DMS153 (cell line): ENCODE measurements around the gene FCER2.
"Not testable (repeated sequence)": the region's sequence is repeated elsewhere in the genome, so short reads cannot be mapped to it uniquely, and the experiment has no call there.

Source experiments
- DNase-seq: peaks from one replicate; lab custom pipeline; 2025; lab: John Stamatoyannopoulos, UW

Gene FCER2

DNA sequence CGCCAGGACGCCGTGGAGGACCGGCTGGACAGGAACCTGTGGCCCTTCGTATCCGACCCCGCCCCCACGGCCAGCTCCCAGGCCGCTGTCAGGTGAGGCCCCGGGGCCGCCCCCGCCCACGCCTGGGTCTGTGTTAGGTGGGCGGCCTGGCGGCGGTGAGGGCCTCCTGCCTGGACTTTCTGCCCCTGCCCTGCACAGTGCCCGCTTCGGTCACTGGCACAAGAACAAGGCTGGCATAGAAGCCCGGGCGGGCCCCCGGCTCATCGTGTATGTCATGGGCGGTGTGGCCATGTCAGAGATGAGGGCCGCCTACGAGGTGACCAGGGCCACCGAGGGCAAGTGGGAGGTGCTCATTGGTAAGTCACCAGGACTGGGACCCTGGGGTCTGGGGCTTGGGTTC lies 54.8 kb downstream of the FCER2 start:
- DNase-seq = no peak

DNA sequence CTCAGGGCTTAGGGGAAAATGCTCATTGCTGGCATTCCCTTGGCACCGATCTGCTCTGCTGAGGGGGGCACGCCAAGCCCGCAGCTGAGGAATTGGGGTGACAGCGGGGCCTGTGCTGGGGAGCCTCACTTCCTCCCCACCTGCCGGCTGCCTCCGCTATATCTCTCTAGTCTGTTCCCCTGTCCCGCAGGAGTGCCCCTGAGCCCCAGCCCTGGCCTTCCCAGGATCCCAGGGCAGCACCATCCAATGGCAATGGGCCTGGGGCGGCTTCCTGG lies 55.6 kb downstream of the FCER2 start:
- no peak for DNase-seq

DNA sequence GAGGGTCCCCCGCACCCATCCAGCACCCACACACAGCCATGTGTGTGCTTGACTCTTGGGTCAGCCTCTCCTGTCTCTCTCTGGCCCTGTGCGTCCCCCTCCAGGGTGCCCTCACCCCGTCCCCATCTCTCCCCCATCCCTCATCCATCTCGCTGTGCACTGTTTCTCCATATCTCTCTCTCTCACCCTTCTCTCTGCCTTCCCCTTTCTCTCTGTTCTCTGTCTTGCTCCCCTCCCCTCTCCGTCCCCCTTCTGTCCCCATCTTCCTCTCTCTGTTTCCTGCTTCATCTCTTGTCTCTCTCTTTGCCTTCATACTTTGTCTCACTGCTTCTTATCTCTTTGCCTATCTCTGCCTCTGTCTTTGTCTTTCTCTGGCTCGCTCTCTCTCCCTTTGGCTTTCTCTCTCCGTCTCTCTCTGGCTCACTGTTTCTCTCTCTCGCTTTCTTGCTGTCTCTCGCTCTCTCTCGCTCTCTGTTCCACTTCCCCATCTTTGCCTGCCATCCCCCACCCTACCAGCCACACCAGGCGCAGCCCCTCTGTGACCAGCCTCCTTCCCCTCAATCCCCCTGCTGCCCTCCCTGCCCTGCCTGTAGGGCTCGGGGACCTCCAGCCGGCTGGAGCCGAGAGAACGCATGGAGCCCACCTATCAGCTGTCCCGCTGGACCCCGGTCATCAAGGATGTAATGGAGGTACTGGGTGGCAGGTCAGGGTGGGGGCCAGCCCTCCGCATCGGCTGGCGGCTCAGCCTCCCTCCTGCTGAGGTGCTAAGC lies 56.1 kb downstream of the FCER2 start:
- DNase-seq = no peak

DNA sequence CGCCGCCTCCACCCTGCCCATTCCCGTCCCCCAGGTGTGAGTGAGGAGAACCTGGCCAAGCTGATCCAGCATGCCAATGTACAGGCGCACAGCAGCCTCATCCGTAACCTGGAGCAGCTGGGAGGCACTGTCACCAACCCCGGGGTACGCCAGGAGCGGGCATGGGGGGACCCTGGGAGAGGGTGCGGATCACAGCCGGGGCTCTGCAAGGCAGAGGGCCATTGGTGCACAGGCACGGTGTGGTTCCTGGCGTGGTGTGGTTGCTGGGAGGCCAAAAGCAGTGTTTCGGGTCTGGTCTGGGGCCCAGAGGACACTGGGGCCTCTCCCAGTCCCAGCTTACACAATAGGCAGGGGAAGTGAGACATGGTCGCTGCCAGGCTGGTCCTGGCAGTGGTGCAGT lies 56.8 kb downstream of the FCER2 start:
- DNase-seq = no peak

DNA sequence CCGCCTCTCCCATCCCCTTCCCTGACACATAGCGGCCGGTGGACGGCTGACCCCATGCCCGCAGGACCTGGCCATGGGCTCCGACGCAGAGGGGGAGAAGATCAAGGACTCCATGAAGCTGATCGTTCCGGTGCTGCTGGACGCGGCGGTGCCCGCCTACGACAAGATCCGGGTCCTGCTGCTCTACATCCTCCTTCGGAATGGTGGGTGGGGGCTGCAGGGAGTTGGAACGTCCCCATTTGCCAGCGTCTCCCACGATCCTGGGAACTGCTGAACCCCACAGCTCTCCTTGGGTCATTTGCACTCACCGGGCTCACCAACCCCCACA lies 57.4 kb downstream of the FCER2 start:
- DNase-seq = no peak

DNA sequence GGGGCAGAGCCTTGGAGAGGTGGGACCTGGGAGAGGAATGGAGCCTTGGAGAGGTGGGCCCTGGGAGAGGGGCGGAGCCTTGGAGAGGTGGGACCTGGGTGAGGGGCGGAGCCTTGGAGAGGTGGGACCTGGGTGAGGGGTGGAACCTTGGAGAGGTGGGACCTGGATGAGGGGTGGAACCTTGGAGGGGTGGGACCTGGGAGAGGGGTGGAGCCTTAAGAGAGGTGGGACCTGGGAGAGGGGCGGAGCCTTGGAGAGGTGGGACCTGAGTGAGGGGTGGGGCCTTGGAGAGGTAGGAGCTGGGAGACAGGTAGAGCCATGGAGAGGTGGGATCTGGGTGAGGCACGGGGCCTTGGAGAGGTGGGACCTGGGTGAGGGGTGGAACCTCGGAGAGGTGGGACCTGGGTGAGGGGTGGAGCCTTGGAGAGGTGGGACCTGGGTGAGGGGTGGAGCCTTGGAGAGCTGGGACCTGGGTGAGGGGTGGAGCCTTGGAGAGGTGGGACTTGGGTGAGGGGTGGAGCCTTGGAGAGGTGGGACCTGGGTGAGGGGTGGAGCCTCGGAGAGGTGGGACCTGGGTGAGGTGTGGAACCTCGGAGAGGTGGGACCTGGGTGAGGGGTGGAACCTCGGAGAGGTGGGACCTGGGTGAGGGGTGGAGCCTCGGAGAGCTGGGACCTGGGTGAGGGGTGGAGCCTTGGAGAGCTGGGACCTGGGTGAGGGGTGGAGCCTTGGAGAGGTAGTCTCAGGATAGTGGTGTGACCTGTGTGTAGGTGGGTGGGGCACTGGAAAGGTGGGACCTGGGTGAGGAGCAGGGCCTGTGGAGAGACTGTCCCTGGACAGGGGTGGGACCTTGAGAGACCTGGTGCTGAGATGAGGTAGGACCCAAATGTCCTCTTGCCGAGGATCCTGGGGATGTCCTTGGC lies 58.0 kb downstream of the FCER2 start:
- not testable (repeated sequence) for DNase-seq

DNA sequence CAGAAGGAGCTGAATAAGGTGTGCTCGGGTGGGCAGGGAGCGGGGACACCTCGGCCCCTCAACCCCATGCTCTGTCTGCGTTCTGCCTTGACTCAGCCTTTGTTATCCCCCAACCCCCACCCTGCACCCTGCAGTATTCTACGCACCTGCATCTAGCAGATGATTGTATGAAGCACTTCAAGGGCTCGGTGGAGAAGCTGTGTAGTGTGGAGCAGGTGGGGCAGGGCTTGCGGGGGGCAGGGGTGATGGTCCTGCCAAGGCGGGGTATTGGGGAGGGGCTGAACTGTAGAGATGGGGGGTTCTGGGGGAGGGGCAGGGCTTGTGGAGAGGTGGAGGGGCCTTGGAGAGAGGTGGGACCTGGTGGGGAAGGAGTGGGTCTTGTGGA lies 58.9 kb downstream of the FCER2 start:
- no peak for DNase-seq

DNA sequence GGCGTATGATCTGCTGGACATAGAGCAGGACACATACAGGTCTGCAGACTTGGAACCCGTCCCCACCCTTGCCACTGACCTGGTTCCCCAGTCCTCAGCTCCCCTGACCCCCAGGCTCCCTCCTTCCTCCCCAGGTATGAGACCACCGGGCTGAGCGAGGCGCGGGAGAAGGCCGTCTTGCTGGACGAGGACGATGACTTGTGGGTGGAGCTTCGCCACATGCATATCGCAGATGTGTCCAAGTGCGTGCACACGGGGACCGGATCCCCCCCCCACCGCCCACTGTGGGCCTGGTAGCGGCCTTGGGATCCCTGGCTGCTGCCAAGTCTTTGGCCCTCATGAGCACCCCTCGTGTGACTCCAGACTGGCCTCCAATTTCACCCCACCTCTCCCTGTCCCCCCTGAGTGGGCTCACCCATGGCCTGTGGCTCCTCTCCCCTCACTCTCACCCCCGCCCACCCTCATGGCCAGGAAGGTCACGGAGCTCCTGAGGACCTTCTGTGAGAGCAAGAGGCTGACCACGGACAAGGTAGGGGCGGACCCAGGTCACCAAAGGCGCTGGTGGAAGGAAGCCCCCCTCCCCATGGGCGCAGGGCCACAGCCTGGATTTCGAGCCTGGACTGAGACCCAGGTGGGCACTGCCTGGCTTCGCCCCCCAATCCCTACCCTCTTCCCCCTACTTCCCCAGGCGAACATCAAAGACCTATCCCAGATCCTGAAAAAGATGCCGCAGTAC lies 59.5 kb downstream of the FCER2 start:
- DNase-seq = no peak

DNA sequence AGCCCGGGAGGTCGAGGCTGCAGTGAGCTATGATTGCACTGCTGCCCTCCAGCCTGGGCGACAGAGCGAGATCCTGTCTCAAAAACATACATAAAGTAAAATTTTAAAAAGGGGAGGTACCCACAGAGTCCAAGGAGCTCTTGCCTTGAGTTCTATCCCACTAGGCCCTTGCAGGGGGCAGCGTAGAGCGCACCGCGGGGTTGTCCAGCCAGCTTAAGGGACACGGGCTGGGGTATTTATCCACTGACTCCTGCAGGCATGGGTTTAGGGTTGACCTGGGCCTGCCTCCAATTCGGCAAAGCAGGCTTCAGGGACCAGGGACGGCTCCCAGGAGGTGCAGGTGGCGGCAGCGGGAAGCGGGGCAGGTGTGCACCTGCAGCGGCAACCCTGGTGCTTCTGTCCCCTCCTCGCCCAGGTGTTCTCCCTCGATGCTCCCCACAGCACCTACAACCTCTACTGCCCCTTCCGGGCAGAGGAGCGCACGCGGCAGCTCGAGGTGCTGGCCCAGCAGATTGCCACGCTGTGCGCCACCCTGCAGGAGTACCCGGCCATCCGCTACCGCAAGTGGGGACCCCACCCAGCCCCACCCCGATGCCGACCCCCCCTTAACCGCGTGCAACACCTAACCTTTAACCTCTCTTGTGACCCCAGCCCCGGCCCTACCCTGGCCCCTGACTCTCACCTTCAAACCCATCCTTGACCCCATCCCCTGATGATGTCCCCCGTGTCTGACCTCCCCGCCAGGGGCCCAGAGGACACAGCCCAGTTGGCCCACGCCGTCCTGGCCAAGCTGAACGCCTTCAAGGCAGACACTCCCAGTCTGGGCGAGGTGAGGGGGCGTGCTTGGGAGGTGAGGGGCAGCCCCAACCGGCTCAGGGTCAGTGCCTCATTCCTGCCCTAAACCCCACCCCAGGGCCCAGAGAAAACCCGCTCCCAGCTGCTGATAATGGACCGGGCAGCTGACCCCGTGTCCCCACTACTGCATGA lies 60.3 kb downstream of the FCER2 start:
- no peak for DNase-seq

DNA sequence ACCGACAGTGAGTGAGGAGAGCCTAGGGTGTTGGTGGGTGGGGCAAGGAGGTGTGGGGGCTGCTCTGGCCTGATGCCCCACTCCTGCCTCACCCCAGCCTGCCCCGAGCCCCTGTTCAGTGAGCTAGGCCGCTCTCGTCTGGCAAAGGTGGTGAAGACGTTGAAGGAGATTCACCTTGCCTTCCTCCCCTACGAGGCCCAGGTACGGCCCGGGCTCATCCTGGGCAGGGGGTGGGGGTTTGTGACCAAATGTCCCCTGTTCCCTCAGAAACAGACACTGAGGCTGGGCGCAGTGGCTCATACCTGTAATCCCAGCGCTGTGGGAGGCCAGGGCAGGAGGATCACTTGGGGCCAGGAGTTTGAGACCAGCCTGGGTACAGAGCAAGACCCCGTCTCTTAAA lies 61.1 kb downstream of the FCER2 start:
- DNase-seq = no peak

DNA sequence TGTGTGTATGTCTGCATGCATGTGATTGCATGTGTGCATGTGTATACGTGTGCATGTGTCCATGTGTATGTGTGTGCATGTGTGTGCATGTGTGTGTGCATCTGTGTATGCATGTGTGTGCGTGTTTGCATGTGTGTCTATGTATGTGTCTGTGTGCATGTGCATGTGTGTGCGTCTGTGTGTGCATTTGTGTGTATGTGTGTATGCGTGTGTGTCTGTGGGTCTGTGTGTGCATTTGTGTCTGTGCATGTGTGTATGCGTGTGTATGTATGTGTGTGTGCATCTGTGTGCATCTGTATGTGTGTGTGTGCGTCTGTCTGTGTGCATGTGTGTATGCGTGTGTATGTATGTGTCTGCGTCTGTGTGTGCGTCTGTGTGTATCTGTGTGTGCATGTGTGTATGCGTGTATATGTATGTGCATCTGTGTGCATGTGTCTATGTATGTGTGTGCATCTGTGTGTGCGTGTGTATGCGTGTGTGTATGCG lies 62.0 kb downstream of the FCER2 start:
- no peak for DNase-seq

DNA sequence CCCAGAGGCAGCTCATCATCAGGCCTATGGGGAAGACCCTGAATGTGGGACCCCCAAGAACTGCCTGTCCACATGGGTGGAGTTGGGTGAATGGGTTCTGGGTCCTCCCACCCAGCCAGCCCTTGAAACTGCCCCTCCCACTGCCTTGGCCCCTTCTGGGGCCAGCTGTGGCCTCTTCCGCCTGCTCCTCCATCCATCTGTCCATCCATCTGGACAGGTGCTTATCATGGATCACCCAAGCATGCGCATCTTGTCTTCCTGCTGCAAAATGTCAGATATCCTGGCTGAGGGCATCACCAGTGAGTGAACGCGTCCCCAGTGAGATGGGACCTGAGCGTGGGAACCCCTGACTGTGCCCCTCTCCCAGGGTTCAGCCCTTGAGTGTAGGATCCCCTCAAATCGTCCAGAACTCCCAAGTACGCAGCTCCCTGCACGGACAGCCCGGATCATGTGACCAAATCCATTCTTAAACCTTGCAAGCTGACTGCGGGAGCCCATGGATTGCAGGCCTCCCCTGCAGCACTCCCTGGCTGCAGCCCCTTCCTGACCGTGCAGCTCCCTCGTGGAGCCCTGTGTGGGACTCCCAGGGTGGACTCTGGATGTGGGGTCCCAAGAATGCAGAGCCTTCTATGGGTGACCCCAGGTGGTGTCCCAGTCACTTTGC lies 63.0 kb downstream of the FCER2 start:
- no peak for DNase-seq
